ENCODE data around the gene RB1. TPM values are rescaled to one million over a fixed set of nuclear protein-coding genes. Genes with fewer than 3 reads are reported as not detected.

The RB1 gene
- total and polyA plus RNA-seq, 2 experiments from 2014 or later, result 19.5 to 22.3 TPM

DNA sequence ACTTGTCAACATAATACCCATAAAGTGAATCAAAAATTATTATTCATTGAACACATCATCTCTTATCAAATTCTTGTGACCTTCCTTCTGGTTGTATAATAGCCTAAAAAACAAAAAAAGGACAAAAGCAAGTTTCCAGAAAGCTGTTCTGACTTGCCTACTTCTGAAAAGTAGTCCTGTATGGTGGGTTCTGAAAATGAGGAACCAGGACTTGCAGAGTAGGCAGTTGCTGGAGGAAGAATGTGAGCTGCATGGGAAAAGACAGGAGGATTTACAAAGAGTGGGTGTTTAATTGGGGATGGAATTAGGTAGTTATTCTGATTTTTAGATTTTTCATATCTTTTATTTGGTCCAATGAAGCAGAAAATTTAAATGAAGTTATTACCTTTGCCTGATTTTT, 172.7 kb downstream of the RB1 start:
- TF ChIP-seq, protein P1, sequence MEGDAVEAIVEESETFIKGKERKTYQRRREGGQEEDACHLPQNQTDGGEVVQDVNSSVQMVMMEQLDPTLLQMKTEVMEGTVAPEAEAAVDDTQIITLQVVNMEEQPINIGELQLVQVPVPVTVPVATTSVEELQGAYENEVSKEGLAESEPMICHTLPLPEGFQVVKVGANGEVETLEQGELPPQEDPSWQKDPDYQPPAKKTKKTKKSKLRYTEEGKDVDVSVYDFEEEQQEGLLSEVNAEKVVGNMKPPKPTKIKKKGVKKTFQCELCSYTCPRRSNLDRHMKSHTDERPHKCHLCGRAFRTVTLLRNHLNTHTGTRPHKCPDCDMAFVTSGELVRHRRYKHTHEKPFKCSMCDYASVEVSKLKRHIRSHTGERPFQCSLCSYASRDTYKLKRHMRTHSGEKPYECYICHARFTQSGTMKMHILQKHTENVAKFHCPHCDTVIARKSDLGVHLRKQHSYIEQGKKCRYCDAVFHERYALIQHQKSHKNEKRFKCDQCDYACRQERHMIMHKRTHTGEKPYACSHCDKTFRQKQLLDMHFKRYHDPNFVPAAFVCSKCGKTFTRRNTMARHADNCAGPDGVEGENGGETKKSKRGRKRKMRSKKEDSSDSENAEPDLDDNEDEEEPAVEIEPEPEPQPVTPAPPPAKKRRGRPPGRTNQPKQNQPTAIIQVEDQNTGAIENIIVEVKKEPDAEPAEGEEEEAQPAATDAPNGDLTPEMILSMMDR (conservative IDR thresholded peaks at IDR 0.05; ENCODE audit: low read depth in 2 of 2), result no peak
- TF ChIP-seq EZH2phosphoT487 (IDR thresholded peaks at IDR 0.05; ENCODE audit: unreplicated experiment) (no peak), ZNF114 (CRISPR knock-in tag; IDR thresholded peaks at IDR 0.05) (no peak), ZNF331 (CRISPR knock-in tag; IDR thresholded peaks at IDR 0.05; ENCODE audit: low read depth) (no peak), JUNB (IDR thresholded peaks at IDR 0.05; ENCODE audit: unreplicated experiment) (no peak), EZH2 (IDR thresholded peaks at IDR 0.05; ENCODE audit: low read depth, unreplicated experiment) (no peak), POLR2AphosphoS5 (IDR thresholded peaks at IDR 0.05; ENCODE audit: low read depth) (no peak), STAT1 (IDR thresholded peaks at IDR 0.05; ENCODE audit: unreplicated experiment) (no peak), NANOG (IDR thresholded peaks at IDR 0.05; ENCODE audit: borderline replicate concordance) (no peak), CREB1 (CRISPR knock-in tag; IDR thresholded peaks at IDR 0.05; ENCODE audit: low read depth) (no peak)
- TF ChIP-seq, protein P2, sequence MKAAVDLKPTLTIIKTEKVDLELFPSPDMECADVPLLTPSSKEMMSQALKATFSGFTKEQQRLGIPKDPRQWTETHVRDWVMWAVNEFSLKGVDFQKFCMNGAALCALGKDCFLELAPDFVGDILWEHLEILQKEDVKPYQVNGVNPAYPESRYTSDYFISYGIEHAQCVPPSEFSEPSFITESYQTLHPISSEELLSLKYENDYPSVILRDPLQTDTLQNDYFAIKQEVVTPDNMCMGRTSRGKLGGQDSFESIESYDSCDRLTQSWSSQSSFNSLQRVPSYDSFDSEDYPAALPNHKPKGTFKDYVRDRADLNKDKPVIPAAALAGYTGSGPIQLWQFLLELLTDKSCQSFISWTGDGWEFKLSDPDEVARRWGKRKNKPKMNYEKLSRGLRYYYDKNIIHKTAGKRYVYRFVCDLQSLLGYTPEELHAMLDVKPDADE (IDR thresholded peaks at IDR 0.05), result no peak
- TF ChIP-seq, protein P3, sequence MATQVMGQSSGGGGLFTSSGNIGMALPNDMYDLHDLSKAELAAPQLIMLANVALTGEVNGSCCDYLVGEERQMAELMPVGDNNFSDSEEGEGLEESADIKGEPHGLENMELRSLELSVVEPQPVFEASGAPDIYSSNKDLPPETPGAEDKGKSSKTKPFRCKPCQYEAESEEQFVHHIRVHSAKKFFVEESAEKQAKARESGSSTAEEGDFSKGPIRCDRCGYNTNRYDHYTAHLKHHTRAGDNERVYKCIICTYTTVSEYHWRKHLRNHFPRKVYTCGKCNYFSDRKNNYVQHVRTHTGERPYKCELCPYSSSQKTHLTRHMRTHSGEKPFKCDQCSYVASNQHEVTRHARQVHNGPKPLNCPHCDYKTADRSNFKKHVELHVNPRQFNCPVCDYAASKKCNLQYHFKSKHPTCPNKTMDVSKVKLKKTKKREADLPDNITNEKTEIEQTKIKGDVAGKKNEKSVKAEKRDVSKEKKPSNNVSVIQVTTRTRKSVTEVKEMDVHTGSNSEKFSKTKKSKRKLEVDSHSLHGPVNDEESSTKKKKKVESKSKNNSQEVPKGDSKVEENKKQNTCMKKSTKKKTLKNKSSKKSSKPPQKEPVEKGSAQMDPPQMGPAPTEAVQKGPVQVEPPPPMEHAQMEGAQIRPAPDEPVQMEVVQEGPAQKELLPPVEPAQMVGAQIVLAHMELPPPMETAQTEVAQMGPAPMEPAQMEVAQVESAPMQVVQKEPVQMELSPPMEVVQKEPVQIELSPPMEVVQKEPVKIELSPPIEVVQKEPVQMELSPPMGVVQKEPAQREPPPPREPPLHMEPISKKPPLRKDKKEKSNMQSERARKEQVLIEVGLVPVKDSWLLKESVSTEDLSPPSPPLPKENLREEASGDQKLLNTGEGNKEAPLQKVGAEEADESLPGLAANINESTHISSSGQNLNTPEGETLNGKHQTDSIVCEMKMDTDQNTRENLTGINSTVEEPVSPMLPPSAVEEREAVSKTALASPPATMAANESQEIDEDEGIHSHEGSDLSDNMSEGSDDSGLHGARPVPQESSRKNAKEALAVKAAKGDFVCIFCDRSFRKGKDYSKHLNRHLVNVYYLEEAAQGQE (IDR thresholded peaks at IDR 0.05; ENCODE audit: unreplicated experiment), result no peak
- TF ChIP-seq, protein P4, sequence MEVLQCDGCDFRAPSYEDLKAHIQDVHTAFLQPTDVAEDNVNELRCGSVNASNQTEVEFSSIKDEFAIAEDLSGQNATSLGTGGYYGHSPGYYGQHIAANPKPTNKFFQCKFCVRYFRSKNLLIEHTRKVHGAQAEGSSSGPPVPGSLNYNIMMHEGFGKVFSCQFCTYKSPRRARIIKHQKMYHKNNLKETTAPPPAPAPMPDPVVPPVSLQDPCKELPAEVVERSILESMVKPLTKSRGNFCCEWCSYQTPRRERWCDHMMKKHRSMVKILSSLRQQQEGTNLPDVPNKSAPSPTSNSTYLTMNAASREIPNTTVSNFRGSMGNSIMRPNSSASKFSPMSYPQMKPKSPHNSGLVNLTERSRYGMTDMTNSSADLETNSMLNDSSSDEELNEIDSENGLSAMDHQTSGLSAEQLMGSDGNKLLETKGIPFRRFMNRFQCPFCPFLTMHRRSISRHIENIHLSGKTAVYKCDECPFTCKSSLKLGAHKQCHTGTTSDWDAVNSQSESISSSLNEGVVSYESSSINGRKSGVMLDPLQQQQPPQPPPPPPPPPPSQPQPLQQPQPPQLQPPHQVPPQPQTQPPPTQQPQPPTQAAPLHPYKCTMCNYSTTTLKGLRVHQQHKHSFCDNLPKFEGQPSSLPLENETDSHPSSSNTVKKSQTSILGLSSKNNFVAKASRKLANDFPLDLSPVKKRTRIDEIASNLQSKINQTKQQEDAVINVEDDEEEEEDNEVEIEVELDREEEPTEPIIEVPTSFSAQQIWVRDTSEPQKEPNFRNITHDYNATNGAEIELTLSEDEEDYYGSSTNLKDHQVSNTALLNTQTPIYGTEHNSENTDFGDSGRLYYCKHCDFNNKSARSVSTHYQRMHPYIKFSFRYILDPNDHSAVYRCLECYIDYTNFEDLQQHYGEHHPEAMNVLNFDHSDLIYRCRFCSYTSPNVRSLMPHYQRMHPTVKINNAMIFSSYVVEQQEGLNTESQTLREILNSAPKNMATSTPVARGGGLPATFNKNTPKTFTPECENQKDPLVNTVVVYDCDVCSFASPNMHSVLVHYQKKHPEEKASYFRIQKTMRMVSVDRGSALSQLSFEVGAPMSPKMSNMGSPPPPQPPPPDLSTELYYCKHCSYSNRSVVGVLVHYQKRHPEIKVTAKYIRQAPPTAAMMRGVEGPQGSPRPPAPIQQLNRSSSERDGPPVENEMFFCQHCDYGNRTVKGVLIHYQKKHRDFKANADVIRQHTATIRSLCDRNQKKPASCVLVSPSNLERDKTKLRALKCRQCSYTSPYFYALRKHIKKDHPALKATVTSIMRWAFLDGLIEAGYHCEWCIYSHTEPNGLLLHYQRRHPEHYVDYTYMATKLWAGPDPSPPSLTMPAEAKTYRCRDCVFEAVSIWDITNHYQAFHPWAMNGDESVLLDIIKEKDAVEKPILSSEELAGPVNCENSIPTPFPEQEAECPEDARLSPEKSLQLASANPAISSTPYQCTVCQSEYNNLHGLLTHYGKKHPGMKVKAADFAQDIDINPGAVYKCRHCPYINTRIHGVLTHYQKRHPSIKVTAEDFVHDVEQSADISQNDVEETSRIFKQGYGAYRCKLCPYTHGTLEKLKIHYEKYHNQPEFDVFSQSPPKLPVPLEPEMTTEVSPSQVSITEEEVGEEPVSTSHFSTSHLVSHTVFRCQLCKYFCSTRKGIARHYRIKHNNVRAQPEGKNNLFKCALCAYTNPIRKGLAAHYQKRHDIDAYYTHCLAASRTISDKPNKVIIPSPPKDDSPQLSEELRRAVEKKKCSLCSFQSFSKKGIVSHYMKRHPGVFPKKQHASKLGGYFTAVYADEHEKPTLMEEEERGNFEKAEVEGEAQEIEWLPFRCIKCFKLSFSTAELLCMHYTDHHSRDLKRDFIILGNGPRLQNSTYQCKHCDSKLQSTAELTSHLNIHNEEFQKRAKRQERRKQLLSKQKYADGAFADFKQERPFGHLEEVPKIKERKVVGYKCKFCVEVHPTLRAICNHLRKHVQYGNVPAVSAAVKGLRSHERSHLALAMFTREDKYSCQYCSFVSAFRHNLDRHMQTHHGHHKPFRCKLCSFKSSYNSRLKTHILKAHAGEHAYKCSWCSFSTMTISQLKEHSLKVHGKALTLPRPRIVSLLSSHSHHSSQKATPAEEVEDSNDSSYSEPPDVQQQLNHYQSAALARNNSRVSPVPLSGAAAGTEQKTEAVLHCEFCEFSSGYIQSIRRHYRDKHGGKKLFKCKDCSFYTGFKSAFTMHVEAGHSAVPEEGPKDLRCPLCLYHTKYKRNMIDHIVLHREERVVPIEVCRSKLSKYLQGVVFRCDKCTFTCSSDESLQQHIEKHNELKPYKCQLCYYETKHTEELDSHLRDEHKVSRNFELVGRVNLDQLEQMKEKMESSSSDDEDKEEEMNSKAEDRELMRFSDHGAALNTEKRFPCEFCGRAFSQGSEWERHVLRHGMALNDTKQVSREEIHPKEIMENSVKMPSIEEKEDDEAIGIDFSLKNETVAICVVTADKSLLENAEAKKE (CRISPR knock-in tag; IDR thresholded peaks at IDR 0.05), result no peak
- 0 out of 2 replicates have a peak, but pooled peaks cover 6% of the 10 kb centered on the region for H4K20me1 ChIP-seq (replicated peaks; ENCODE audit: insufficient read depth)
- H3K4me3 Mint-ChIP-seq, result no peak overlapping the region
- H3K36me3 Mint-ChIP-seq (ENCODE audit: low read depth), result peaks cover 3% of the 10 kb centered on the region; the same call in 1 of the 3 replicates
- H3K79me2 ChIP-seq (replicated peaks; ENCODE audit: insufficient read depth), result no peaks in the 10 kb centered on the region
- H3K4me1 ChIP-seq (ENCODE audit: insufficient read depth), result no peaks in the 10 kb centered on the region
- no peaks in the 10 kb centered on the region for H3K9me3 Mint-ChIP-seq
- no peaks in the 10 kb centered on the region for H3K27me3 Mint-ChIP-seq (ENCODE audit: insufficient read depth, low read depth, poor library complexity)
- H3K36me3 ChIP-seq (ENCODE audit: insufficient read depth), result no peaks in the 10 kb centered on the region
- no peak overlapping the region for H3K4me3 ChIP-seq
- ATAC-seq (no peak), DNase-seq (ENCODE audit: low spot score) (no peak)
- H3K9me2 ChIP-seq (ENCODE audit: insufficient read depth), result peaks cover 7% of the 10 kb centered on the region; the same call in 1 of the 2 replicates
- no peak overlapping the region; the same call in 1 of the 2 replicates for H3K27ac Mint-ChIP-seq
- no peak overlapping the region for H3K4me2 ChIP-seq
- H3K27ac ChIP-seq (ENCODE audit: low read depth), result no peak overlapping the region
- no peak overlapping the region for H2AFZ ChIP-seq
- no peaks in the 10 kb centered on the region for H3K27me3 ChIP-seq (ENCODE audit: insufficient read depth)
- no peaks in the 10 kb centered on the region for H3K4me1 Mint-ChIP-seq
- H3F3A ChIP-seq (replicated peaks; ENCODE audit: low read depth), result no peaks in the 10 kb centered on the region

Measured in GM23338 (cell line).